Glomerular endothelial cell (primary cell): ENCODE measurements around the gene LDHB. TPM values are rescaled to one million over a fixed set of nuclear protein-coding genes. Genes with fewer than 3 reads are reported as not detected.
A peak's percentile ranks its signal among the peaks of the same experiment; 100 is the strongest.
"Not testable (repeated sequence)": the region's sequence is repeated elsewhere in the genome, so short reads cannot be mapped to it uniquely, and the experiment has no call there.

Experiments
- DNase-seq: peaks from one replicate; pipeline ENCODE4 v3.0.0-alpha.2; 2011; ENCODE audit warnings: low read depth, low spot score; ENCODE audit errors: extremely low read depth
- total RNA-seq: library from RNA; depleted of rRNA; stranded (reverse); fragments of >200 nt; gene quantifications from 2 replicates; pipeline ENCODE4 v1.2.3, GENCODE V29; 2015

The LDHB gene
- total RNA-seq, 1 donor from 2014 or later = 334 TPM

GRCh38 chr12:21662122-21662792, 4.6 kb upstream of the LDHB start:
- DNase-seq = no peak

GRCh38 chr12:21661396-21662093, 3.9 kb upstream of the LDHB start:
- DNase-seq = not testable (repeated sequence)

GRCh38 chr12:21659383-21659782, 1.7 kb upstream of the LDHB start:
- DNase-seq = no peak

GRCh38 chr12:21656905-21657325, 727 bp downstream of the LDHB start:
- DNase-seq = peak; percentile 12

- no peak for DNase-seq
Observed at GRCh38 chr12:21655591-21655990, 2.1 kb downstream of the LDHB start.

- DNase-seq = no peak
Observed at GRCh38 chr12:21651821-21652220, 5.8 kb downstream of the LDHB start.

- no peak for DNase-seq
Observed at GRCh38 chr12:21650997-21651396, 6.6 kb downstream of the LDHB start.

GRCh38 chr12:21649034-21649433, 8.6 kb downstream of the LDHB start:
- DNase-seq = no peak

- no peak for DNase-seq
Observed at GRCh38 chr12:21648378-21648777, 9.3 kb downstream of the LDHB start.

- DNase-seq = no peak
Observed at GRCh38 chr12:21647179-21647578, 10.5 kb downstream of the LDHB start.

GRCh38 chr12:21645041-21645500, 12.6 kb downstream of the LDHB start:
- not testable (repeated sequence) for DNase-seq

GRCh38 chr12:21644516-21644915, 13.1 kb downstream of the LDHB start:
- no peak for DNase-seq

GRCh38 chr12:21643758-21644157, 13.9 kb downstream of the LDHB start:
- no peak for DNase-seq

GRCh38 chr12:21642707-21643389, 14.8 kb downstream of the LDHB start:
- no peak for DNase-seq

- no peak for DNase-seq
Observed at GRCh38 chr12:21638054-21638891, 19.4 kb downstream of the LDHB start.

GRCh38 chr12:21634245-21634644, 23.4 kb downstream of the LDHB start:
- no peak for DNase-seq

GRCh38 chr12:21631367-21631766, 26.3 kb downstream of the LDHB start:
- no peak for DNase-seq

GRCh38 chr12:21627924-21628323, 29.7 kb downstream of the LDHB start:
- no peak for DNase-seq

- DNase-seq = no peak
Observed at GRCh38 chr12:21618566-21618965, 39.1 kb downstream of the LDHB start.

- DNase-seq = no peak
Observed at GRCh38 chr12:21617030-21617429, 40.6 kb downstream of the LDHB start.

GRCh38 chr12:21615431-21615830, 42.2 kb downstream of the LDHB start:
- no peak for DNase-seq
